Hepatocyte (in vitro differentiated cells): ENCODE data around the gene PLEKHA8. TPM values are rescaled to one million over a fixed set of nuclear protein-coding genes. Genes with fewer than 3 reads are reported as not detected.

ENCODE experiments used
- DNase-seq: peaks from one replicate; pipeline ENCODE4 v3.0.0-alpha.2; 2016; ENCODE audit warnings: low spot score
- H2AFZ ChIP-seq: fragments of 200-600 bp; sonication (generic); 2 replicates; pipeline ENCODE4 v1.6.0; 2016; ENCODE audit warnings: antibody characterized with exemption, mild to moderate bottlenecking
- H3K27ac ChIP-seq: fragments of 200-600 bp; sonication (generic); 2 replicates; pipeline ENCODE4 v1.5.1; 2016; ENCODE audit warnings: mild to moderate bottlenecking
- H3K27me3 ChIP-seq: fragments of 200-600 bp; sonication (generic); 2 replicates; pipeline ENCODE4 v1.6.1; 2016
- H3K36me3 ChIP-seq: fragments of 200-600 bp; sonication (generic); replicated peaks from 2 replicates; pipeline ENCODE4 v1.5.1; 2016; ENCODE audit warnings: low read depth; ENCODE audit not compliant: insufficient read depth
- H3K4me1 ChIP-seq: fragments of 200-600 bp; sonication (generic); 2 replicates; pipeline ENCODE4 v1.5.1; 2016; ENCODE audit warnings: mild to moderate bottlenecking, moderate library complexity; ENCODE audit not compliant: insufficient read depth
- H3K4me2 ChIP-seq: fragments of 200-600 bp; sonication (generic); 2 replicates; pipeline ENCODE4 v1.6.0; 2016
- H3K4me3 ChIP-seq: fragments of 200-600 bp; sonication (generic); 2 replicates; pipeline ENCODE4 v1.5.1; 2016; ENCODE audit warnings: mild to moderate bottlenecking
- H3K79me2 ChIP-seq: fragments of 200-600 bp; sonication (generic); 2 replicates; pipeline ENCODE4 v1.6.0; 2017; ENCODE audit warnings: mild to moderate bottlenecking
- H3K9me2 ChIP-seq: fragments of 200-600 bp; sonication (generic); replicated peaks from 2 replicates; pipeline ENCODE4 v1.6.0; 2017; ENCODE audit warnings: mild to moderate bottlenecking; ENCODE audit not compliant: insufficient read depth
- H3K9me3 ChIP-seq: fragments of 200-600 bp; sonication (generic); 2 replicates; pipeline ENCODE4 v1.5.1; 2016; ENCODE audit warnings: low read depth, mild to moderate bottlenecking
- H4K20me1 ChIP-seq: fragments of 200-600 bp; sonication (generic); 2 replicates; pipeline ENCODE4 v1.6.0; 2016; ENCODE audit warnings: mild to moderate bottlenecking; ENCODE audit not compliant: insufficient read depth, poor library complexity, severe bottlenecking
- EZH2 ChIP-seq: fragments of 200-600 bp; sonication (generic); IDR thresholded peaks from 2 replicates; pipeline ENCODE4 v1.6.1; 2016; ENCODE audit warnings: antibody characterized with exemption, mild to moderate bottlenecking, borderline replicate concordance
- EZH2phosphoT487 ChIP-seq: fragments of 200-600 bp; sonication (generic); IDR thresholded peaks from one replicate; pipeline ENCODE4 v1.6.1; 2018; ENCODE audit warnings: antibody characterized with exemption, mild to moderate bottlenecking, low read depth, moderate library complexity; ENCODE audit not compliant: unreplicated experiment, severe bottlenecking
- WGBS: methylation state at CpG from one replicate; pipeline ENCODE4 v1.1.6; 2016; ENCODE audit warnings: low lambda C conversion rate; ENCODE audit errors: missing lambda C conversion rate; 5-methylcytosine and 5-hydroxymethylcytosine counted together
- polyA plus RNA-seq: library from polyadenylated mRNA; unstranded; fragments of >200 nt; fragmentation: Nextera tagmentation; extraction: Ambion mirVana; gene quantifications from 2 replicates; pipeline ENCODE4 v1.2.1, GENCODE V29; 2016
- total RNA-seq: library from RNA; depleted of rRNA; stranded (reverse); fragments of >200 nt; gene quantifications from 2 replicates; pipeline ENCODE4 v1.2.3, GENCODE V29; 2014
- TF ChIP-seq, protein P1 (sequence below): fragments of 200-600 bp; sonication (generic); IDR thresholded peaks from 2 replicates; pipeline ENCODE4 v1.5.1; 2016; ENCODE audit warnings: antibody characterized with exemption, mild to moderate bottlenecking; ENCODE audit not compliant: poor library complexity

Gene PLEKHA8
- total and polyA plus RNA-seq, 2 experiments from 2014 or later, result 8.7 to 17.9 TPM

DNA sequence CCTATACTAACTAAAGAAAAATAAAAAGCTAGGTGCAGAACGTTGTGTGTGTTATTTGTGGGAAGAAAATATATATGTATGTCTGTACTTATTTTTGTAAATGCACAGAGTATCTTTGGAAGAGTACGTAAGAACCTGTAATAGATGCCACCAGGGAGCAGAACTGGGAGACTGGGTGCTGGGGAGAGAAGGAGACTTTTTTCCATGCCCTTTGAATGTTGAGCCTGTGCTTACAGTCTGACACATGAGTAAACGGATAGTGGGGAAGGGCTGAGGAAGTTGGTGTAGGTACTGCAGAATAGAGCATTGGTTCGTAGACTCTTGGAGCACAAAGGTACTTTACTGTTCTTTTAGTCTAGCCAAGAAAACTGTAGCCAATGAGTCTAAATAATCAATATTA, 37.3 kb upstream of the PLEKHA8 start:
- TF ChIP-seq EZH2phosphoT487 (no peak), EZH2 (no peak)
- TF ChIP-seq, protein P1, sequence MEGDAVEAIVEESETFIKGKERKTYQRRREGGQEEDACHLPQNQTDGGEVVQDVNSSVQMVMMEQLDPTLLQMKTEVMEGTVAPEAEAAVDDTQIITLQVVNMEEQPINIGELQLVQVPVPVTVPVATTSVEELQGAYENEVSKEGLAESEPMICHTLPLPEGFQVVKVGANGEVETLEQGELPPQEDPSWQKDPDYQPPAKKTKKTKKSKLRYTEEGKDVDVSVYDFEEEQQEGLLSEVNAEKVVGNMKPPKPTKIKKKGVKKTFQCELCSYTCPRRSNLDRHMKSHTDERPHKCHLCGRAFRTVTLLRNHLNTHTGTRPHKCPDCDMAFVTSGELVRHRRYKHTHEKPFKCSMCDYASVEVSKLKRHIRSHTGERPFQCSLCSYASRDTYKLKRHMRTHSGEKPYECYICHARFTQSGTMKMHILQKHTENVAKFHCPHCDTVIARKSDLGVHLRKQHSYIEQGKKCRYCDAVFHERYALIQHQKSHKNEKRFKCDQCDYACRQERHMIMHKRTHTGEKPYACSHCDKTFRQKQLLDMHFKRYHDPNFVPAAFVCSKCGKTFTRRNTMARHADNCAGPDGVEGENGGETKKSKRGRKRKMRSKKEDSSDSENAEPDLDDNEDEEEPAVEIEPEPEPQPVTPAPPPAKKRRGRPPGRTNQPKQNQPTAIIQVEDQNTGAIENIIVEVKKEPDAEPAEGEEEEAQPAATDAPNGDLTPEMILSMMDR, result no peak
- 91% methylated on average over 4 of the region's 4 CpGs for WGBS

GRCh38 chr7:29991937-29992336, 36.3 kb upstream of the PLEKHA8 start:
- Histone ChIP-seq H2AFZ (no peak overlapping the region), H3K4me3 (no peak overlapping the region), H3K9me3 (peaks cover 7% of the 10 kb centered on the region), H3K27ac (no peak overlapping the region), H3K36me3 (no peaks in the 10 kb centered on the region), H3K9me2 (no peaks in the 10 kb centered on the region), H4K20me1 (no peaks in the 10 kb centered on the region), H3K4me1 (peaks cover 8% of the 10 kb centered on the region), H3K4me2 (no peak overlapping the region), H3K79me2 (peaks cover 21% of the 10 kb centered on the region), H3K27me3 (no peaks in the 10 kb centered on the region)
- WGBS, result 95% methylated on average over 5 of the region's 5 CpGs
- DNase-seq, result no peak
- TF ChIP-seq EZH2phosphoT487, result no peak
- TF ChIP-seq, protein P1, result no peak
- TF ChIP-seq EZH2, result no peak

More for the DNA sequence above, 37.3 kb upstream of the PLEKHA8 start:
- no peaks in the 10 kb centered on the region for H3K36me3 ChIP-seq
- DNase-seq, result no peak
- H3K9me2 ChIP-seq, result no peaks in the 10 kb centered on the region
- H3K79me2 ChIP-seq, result peaks cover 31% of the 10 kb centered on the region
- peaks cover 7% of the 10 kb centered on the region for H3K9me3 ChIP-seq
- H2AFZ ChIP-seq, result no peak overlapping the region
- H3K4me2 ChIP-seq, result no peak overlapping the region
- no peak overlapping the region for H3K4me3 ChIP-seq
- H3K27ac ChIP-seq, result no peak overlapping the region
- no peaks in the 10 kb centered on the region for H4K20me1 ChIP-seq
- H3K27me3 ChIP-seq, result no peaks in the 10 kb centered on the region
- H3K4me1 ChIP-seq, result peaks cover 9% of the 10 kb centered on the region

DNA sequence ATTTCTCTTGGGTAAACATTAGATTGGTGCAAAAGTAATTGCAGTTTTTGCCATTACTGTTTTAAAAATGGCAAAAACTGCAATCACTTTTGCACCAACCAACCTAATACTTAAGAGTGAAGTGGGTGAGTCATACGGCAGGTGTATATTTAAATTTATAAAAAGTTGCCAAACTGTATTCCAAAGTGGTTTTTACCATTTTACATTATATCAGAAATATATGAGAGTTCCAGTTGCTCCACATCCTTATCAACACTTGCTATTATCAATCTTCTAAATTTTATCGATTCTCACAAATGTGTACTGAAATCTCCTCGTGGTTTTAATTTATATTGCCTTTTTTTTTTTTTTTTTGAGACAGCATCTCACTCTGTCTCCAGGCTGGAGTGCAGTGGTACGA, 35.1 kb upstream of the PLEKHA8 start:
- no peaks in the 10 kb centered on the region for H3K36me3 ChIP-seq
- H3K27me3 ChIP-seq, result no peaks in the 10 kb centered on the region
- H3K9me2 ChIP-seq, result no peaks in the 10 kb centered on the region
- H4K20me1 ChIP-seq, result no peaks in the 10 kb centered on the region
- no peak overlapping the region for H3K4me2 ChIP-seq
- no peaks in the 10 kb centered on the region for H3K4me1 ChIP-seq
- no peak overlapping the region for H3K4me3 ChIP-seq
- H3K9me3 ChIP-seq, result peaks cover 7% of the 10 kb centered on the region
- 91% methylated on average over 4 of the region's 4 CpGs for WGBS
- no peak for DNase-seq
- TF ChIP-seq EZH2phosphoT487, result no peak
- TF ChIP-seq, protein P1, result no peak
- TF ChIP-seq EZH2, result no peak
- peaks cover 13% of the 10 kb centered on the region for H3K79me2 ChIP-seq
- H3K27ac ChIP-seq, result no peak overlapping the region
- H2AFZ ChIP-seq, result no peak overlapping the region

DNA sequence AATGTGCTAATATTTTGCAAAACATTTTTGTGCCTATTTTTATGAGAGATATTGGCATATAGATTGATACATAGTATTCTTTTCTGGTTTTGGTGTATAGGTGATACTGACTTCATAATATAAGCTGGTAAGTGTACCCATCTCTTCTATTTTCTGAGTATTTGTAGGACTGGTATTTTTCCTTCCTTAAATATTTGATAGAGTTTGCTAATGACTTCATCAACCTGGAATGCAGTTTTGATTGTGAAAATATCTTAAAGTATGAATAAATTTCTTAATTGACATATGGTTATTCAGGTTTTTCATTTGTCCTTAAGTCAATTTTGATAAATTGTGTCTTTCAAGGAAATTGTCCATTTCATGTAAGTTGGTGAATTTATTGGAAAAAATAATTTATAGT, 32.6 kb upstream of the PLEKHA8 start:
- no peak overlapping the region for H2AFZ ChIP-seq
- H3K79me2 ChIP-seq, result no peaks in the 10 kb centered on the region
- H4K20me1 ChIP-seq, result no peaks in the 10 kb centered on the region
- TF ChIP-seq, protein P1, result no peak
- no peak for TF ChIP-seq EZH2phosphoT487
- TF ChIP-seq EZH2, result no peak
- no peak overlapping the region for H3K4me2 ChIP-seq
- DNase-seq, result no peak
- H3K27ac ChIP-seq, result no peak overlapping the region
- H3K9me2 ChIP-seq, result no peaks in the 10 kb centered on the region
- no peaks in the 10 kb centered on the region for H3K27me3 ChIP-seq
- H3K36me3 ChIP-seq, result no peaks in the 10 kb centered on the region
- no peaks in the 10 kb centered on the region for H3K4me1 ChIP-seq
- no peak overlapping the region for H3K4me3 ChIP-seq
- H3K9me3 ChIP-seq, result peaks cover 7% of the 10 kb centered on the region
